Uterus (tissue), 4 donors: ENCODE results near the gene WDR55. TPM values are rescaled to one million over a fixed set of nuclear protein-coding genes. Genes with fewer than 3 reads are reported as not detected.

Experiments used
- DNase-seq, 2 donors: peaks; one replicate each; pipeline ENCODE4 v3.0.0-alpha.2; 2019 to 2020
- H3K27ac ChIP-seq, 2 donors: fragments of 200-600 bp; sonication (generic); 1 replicate in 1 of 2; 2 replicates in 1 of 2; pipeline ENCODE4 v1.5.1; 2016 to 2018
- H3K27me3 ChIP-seq, 2 donors: fragments of 200-600 bp; sonication (generic); one replicate each; pipeline ENCODE4 v1.5.1; 2018 to 2019; ENCODE audit warnings: control low read depth in 1 of 2
- H3K36me3 ChIP-seq, 2 donors: fragments of 200-600 bp; sonication (generic); one replicate each; pipeline ENCODE4 v1.5.1; 2019; ENCODE audit warnings: control low read depth in 1 of 2
- H3K4me1 ChIP-seq, 2 donors: fragments of 200-600 bp; sonication (generic); one replicate each; pipeline ENCODE4 v1.5.1; 2018 to 2019; ENCODE audit warnings: control low read depth in 1 of 2
- H3K4me3 ChIP-seq, 2 donors: fragments of 200-600 bp; sonication (generic); 1 replicate in 1 of 2; 2 replicates in 1 of 2; pipeline ENCODE4 v1.5.1; 2018 to 2019; ENCODE audit warnings: mild to moderate bottlenecking in 1 of 2
- H3K9me3 ChIP-seq, 2 donors: fragments of 200-600 bp; sonication (generic); one replicate each; pipeline ENCODE4 v1.5.1; 2019; ENCODE audit warnings: control low read depth in 1 of 2
- POLR2A ChIP-seq, 2 donors: fragments of 450-650 bp; IDR thresholded peaks; one replicate each; pipeline ENCODE4 v1.6.1; 2016; ENCODE audit warnings: antibody characterized with exemption in 2 of 2, mild to moderate bottlenecking in 1 of 2, moderate library complexity in 1 of 2
- intact Hi-C: fragments of 100-400 bp; cut with DNase I; formaldehyde crosslinking; loops from one replicate; pipeline ENCODE4 v1.15.1; 2023; ENCODE audit warnings: low total_unique reads
- total RNA-seq, 4 donors: library from RNA; depleted of rRNA in 3 of 4; stranded (reverse); fragments of >200 nt in 3 of 4; gene quantifications; one replicate each; pipeline versions ENCODE4 v1.1.0 to v1.2.4, GENCODE V29; 2014 to 2023
- TF ChIP-seq, protein P1 (sequence below), 4 experiments: fragments of 200-600 bp in 2 of 4; fragments of 450-650 bp in 2 of 4; sonication (generic) in 2 of 4; IDR thresholded peaks; one replicate each; pipeline ENCODE4 v1.5.1; 2016 to 2019; ENCODE audit warnings: antibody characterized with exemption in 4 of 4, mild to moderate bottlenecking in 2 of 4, moderate library complexity in 1 of 4
- donor health status: DM: yes; HTN: yes; CAD: no.

Gene WDR55
- total RNA-seq, 4 donors from 2014 or later, result 5.9 to 21.9 (median 17.9) TPM

DNA sequence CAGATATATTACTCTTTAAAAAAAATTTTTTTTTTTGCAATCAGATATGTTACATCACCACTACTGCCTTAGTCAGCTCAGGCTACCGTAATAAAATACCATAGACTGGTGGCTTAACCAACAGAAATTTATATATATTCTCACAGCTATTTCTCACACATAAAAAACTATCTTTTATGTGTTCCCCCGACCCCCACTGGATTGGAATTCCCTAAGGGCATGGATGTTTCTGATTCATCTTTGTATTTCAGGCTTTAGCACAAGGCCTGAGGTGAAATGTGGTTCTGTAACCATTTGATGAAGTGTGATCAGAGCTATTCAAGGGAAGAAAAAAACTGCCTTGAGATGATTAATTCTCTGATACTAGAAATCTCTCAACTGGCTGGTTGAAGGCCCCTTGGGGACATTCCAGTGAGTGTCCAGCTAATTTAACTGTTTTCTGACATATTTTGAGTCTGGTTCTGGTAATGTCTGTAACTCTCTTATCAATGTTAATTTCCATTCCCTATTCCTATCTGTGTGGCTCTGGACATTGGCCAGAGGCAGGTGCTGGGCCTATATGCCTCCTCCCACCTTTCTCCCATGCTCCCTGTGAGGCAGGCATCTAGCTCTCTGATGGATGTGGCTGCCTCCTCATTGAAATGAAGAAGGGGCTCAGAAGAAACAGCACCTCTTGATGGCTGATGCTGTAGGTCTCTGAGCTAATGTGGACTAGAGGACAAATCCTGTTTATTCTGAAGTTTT, 34.2 kb upstream of the WDR55 start:
- Histone ChIP-seq H3K9me3 (no peaks in the 10 kb centered on the region), H3K27ac (no peak overlapping the region), H3K4me1 (no peaks in the 10 kb centered on the region), H3K4me3 (no peak overlapping the region), H3K27me3 (no peaks in the 10 kb centered on the region), H3K36me3 (no peaks in the 10 kb centered on the region)
- no peak for DNase-seq
- no peak for TF ChIP-seq POLR2A (IDR thresholded peaks at IDR 0.05)
- intact Hi-C loops, result no loop called here

DNA sequence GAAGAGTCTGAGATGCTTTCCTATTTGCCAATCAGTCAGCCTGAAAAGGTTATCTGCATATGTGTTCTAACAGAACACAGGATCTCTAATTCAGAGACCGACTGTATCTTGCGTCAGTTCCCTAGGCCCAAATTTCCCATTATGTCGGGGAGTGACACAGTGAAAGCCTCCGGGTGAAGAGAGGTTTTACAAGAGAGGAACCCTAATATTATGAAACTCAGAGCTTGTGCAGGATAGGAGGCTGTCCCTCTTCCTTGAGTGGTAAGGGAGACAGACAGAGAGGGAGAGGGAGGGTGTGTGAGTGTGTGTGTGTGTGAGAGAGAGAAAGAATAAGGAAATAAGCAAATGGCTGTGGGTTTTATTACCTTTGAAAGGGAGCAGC, 33.7 kb upstream of the WDR55 start:
- intact Hi-C loops, result no loop called here
- DNase-seq, result no peak
- Histone ChIP-seq H3K9me3 (no peaks in the 10 kb centered on the region), H3K4me3 (no peak overlapping the region), H3K4me1 (no peaks in the 10 kb centered on the region), H3K36me3 (no peaks in the 10 kb centered on the region), H3K27ac (no peak overlapping the region), H3K27me3 (no peaks in the 10 kb centered on the region)
- no peak for TF ChIP-seq POLR2A (IDR thresholded peaks at IDR 0.05)
- TF ChIP-seq, protein P1, sequence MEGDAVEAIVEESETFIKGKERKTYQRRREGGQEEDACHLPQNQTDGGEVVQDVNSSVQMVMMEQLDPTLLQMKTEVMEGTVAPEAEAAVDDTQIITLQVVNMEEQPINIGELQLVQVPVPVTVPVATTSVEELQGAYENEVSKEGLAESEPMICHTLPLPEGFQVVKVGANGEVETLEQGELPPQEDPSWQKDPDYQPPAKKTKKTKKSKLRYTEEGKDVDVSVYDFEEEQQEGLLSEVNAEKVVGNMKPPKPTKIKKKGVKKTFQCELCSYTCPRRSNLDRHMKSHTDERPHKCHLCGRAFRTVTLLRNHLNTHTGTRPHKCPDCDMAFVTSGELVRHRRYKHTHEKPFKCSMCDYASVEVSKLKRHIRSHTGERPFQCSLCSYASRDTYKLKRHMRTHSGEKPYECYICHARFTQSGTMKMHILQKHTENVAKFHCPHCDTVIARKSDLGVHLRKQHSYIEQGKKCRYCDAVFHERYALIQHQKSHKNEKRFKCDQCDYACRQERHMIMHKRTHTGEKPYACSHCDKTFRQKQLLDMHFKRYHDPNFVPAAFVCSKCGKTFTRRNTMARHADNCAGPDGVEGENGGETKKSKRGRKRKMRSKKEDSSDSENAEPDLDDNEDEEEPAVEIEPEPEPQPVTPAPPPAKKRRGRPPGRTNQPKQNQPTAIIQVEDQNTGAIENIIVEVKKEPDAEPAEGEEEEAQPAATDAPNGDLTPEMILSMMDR (IDR thresholded peaks at IDR 0.05), result no peak

DNA sequence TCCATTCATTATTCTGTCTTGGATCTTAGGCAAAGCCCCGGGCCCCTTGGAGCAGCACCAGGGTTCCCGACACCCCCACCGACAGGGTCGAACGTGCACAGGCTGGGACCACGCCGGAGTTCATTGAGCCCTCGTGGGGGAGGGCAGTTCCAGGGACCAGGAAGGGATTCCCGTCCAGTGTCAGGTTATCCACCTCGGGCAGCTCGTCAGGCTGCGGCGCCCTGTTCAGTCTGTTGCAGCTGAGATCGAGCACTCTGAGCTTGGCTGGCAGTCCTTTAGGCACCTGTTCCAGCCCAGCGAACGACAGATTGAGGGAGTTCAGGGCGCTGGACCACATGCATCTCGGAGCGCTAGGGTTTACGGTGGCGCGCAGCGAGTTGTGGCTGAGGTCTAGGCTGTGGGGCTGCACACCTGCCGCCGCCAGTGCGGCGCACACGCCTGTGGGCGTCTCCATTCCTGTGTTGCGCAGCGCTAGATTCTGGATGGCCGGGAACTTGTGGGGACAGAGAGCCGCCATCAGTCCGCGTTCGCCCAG, 32.8 kb upstream of the WDR55 start:
- H3K4me3 ChIP-seq, result peak overlapping the region; percentile 32 to 45
- no peaks in the 10 kb centered on the region for H3K4me1 ChIP-seq
- no peaks in the 10 kb centered on the region for H3K27me3 ChIP-seq
- intact Hi-C loops, result no loop called here
- H3K36me3 ChIP-seq, result no peaks in the 10 kb centered on the region
- no peak for DNase-seq
- TF ChIP-seq POLR2A (IDR thresholded peaks at IDR 0.05), result no peak
- TF ChIP-seq, protein P1 (IDR thresholded peaks at IDR 0.05), result no peak
- H3K9me3 ChIP-seq, result no peaks in the 10 kb centered on the region
- H3K27ac ChIP-seq, result peak overlapping the region; percentile 56 to 61

DNA sequence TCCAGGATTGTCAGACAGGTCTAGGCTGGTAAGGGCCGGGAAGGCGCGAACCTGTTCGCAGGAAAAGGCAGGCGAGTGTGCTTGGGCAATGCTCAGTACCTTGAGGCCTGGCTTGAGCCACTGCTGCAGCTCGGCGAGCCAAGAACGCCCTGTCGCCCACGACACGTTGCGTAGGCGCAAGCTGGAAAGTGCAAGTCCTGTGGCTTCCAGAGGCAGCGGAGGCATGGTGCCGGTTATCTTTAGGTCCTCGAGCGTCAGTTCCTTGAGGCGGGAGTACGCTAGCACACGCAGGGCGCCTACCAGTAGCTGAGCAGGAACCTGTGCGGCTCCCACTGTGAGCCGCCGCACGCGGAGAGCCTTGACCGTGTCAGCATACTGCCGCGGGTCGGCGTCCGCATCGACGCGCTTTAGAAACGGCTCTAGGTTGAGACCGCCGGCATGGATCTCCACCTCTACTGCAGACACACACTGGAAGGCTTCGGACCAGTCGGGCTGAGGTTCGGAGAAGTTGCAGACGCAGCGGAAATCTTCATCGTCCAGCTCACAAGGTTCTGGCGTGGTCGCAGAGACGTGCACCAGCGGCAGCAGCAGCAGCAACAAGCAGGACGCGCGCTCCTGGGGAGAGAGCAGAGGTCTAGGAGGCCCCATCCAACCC, 32.2 kb upstream of the WDR55 start:
- peak; percentile 31 to 52 for DNase-seq
- peak overlapping the region; percentile 32 to 45 for H3K4me3 ChIP-seq
- intact Hi-C loops, result no loop called here
- H3K4me1 ChIP-seq, result no peaks in the 10 kb centered on the region
- H3K36me3 ChIP-seq, result no peaks in the 10 kb centered on the region
- no peaks in the 10 kb centered on the region for H3K9me3 ChIP-seq
- peak overlapping the region; percentile 56 to 61 for H3K27ac ChIP-seq
- H3K27me3 ChIP-seq, result no peaks in the 10 kb centered on the region
- TF ChIP-seq POLR2A (IDR thresholded peaks at IDR 0.05), result peak in 1 of 2 donors; percentile 13
- TF ChIP-seq, protein P1 (IDR thresholded peaks at IDR 0.05), result no peak

DNA sequence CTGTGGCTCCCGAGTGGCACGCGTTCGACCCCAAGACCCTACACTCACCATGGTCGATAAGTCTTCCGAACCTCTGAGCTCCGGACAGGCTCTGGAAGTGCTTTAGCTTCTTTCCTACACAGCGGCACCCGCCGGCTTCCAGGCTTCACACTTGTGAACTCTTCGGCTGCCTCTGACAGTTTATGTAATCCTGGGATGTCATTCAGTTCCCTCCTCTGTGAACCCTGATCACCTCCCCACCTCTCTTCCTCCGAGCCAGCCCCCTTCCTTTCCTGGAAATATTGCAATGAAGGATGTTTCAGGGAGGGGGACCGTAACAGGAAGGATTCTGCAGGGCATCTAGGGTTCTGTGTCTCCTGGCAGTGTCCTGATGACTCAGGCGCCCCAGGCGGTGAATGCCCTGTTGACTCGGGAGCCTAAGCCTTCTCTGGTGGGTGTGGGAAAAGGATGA, 31.7 kb upstream of the WDR55 start, which contains the start of gene CD14:
Gene CD14 (minus strand): TSS at position 155 of the 451 bp plus-strand sequence. CDS start 104 bp downstream, at position 51.
- TF ChIP-seq, protein P1 (IDR thresholded peaks at IDR 0.05), result no peak
- peak in 1 of 2 donors; percentile 8 for TF ChIP-seq POLR2A (IDR thresholded peaks at IDR 0.05)
- DNase-seq, result no peak
- peak within 1 kb of the TSS; percentile 32 to 45 for H3K4me3 ChIP-seq
- H3K27me3 ChIP-seq, result no peaks in the 10 kb centered on the region
- no peaks in the 10 kb centered on the region for H3K36me3 ChIP-seq
- intact Hi-C loops, result no loop called here
- H3K4me1 ChIP-seq, result no peaks in the 10 kb centered on the region
- no peaks in the 10 kb centered on the region for H3K9me3 ChIP-seq
- peak within 1 kb of the TSS; percentile 56 to 61 for H3K27ac ChIP-seq
